Inferior parietal cortex (tissue), 1 donor: ENCODE measurements around the gene CLCN5.

ENCODE experiments used
- DNase-seq: peaks from one replicate; pipeline ENCODE4 v3.0.0-alpha.2; 2016; ENCODE audit errors: extremely low spot score

CLCN5 gene

DNA sequence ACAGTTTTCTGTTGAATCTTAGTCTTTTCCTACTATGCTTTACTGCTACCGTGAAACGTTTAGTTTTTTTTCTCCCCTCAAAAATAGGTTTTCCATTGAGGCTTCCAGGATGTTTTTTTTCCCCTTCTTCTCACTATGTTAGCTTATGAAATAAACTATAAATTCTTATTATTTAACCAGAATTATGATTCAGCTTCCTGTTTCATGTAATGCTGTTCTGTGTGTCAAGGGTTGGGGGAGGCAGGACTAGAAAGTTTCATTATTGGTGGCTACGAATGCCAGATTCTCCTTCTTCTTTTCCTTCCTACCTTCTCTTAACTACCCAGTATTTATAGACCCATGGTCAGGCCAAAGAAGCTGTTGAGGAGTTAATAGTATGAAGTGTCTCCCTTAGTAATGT lies 11.8 kb downstream of the CLCN5 start:
- DNase-seq: no peak

DNA sequence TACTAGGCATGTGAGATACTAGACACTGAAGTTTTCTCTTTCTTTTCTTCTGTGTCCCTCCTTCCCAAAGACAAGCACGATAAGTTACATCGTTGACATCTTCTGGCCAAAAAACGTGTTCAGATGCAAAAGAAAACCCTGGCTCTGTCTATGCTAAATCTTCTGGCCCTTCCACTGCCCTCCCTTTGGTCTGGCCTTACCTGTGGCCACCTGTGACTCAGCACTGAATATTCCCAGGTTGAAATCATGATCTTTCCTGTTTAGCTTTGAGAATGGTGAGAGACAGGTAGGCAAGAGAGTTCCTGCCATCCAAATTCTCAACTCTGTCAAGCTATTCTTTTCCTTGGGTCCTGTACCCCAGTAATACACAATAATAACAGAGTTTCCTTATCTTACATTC lies 12.3 kb downstream of the CLCN5 start:
- no peak for DNase-seq

DNA sequence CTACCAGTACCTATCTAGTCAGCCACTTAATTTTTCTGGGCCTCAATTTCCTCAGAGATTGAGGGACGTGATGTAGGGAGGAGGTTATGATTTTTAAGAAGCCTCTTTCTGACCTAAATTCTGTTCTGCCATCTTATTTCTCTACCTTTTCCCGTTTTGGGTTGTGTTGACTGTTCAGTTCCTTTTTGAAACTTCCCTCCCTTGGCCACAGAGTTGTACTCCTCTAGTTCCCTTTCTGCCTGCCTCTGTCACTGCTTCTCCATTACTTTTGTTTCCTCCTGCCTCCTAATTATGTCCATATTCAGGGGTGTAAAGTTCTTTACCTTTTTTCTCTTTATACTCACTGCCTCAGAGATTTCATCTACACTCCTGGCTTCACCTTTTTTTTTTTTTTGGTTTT lies 25.4 kb downstream of the CLCN5 start:
- DNase-seq: no peak

DNA sequence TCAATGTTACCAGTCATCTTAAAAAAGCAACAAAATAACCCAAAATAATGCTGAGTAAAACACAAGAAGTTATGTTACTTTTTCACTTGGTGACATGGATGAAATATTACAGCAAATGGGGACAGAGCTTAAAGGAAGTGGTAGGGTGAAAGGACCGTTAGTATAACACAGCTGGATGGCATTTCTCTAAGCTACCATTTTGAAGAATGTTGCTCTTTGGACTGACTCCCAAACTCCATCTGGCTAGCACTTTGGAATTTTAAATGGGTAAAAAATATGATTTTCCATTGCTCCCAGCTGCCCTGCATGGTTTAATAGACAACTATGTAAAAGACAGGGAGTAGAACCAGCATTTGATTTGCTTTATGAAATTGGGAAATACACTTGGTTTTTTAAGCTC lies 27.6 kb downstream of the CLCN5 start:
- no peak for DNase-seq

DNA sequence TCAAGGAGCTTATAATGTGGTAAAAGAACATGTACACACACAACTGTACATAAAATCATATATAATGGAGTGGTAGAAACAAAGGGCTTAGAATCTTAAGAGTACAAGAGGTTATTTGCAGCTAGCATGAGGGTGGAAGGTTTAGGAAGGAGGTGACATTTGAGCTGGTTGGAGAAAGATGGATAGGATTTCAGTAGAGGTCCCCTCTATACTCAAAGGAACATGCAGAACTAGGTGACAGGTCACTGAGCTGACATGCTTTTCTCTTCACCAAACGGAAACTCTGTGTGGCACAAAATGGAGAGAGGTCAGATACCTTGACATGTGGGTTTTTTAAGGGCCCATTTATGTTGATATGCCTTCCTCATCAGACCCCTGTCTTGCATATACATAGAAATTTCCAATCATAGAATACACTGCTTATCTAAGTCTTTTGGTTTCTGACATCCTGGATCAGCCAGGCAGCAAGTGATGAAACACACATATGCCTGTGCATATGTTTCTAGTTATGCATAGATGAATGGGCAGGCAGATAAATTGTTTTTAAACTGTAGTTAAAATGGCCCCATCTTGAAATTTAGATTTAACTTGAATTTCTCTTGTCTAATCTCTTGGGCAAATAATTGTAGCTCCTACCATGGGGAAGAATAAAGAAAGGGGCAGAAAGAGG lies 29.3 kb downstream of the CLCN5 start:
- no peak for DNase-seq

DNA sequence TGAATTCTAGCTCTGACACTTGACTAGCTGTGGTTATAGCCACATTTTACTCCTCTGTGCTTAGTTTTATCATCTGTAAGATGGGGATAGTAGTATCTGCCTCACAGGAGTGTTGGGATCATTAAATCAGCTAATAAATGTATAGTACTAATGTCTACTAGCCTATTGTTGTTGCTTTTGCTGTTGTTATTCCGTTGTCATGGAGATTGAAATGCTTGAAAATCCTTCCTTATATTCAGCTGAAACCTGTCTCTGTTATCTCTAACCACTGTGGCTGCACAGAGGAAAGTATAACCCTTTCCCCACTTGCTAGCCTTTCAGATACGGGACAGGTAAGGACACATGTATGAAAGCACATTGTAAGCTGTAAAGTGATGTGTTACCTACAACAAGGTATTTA lies 33.9 kb downstream of the CLCN5 start:
- no peak for DNase-seq

DNA sequence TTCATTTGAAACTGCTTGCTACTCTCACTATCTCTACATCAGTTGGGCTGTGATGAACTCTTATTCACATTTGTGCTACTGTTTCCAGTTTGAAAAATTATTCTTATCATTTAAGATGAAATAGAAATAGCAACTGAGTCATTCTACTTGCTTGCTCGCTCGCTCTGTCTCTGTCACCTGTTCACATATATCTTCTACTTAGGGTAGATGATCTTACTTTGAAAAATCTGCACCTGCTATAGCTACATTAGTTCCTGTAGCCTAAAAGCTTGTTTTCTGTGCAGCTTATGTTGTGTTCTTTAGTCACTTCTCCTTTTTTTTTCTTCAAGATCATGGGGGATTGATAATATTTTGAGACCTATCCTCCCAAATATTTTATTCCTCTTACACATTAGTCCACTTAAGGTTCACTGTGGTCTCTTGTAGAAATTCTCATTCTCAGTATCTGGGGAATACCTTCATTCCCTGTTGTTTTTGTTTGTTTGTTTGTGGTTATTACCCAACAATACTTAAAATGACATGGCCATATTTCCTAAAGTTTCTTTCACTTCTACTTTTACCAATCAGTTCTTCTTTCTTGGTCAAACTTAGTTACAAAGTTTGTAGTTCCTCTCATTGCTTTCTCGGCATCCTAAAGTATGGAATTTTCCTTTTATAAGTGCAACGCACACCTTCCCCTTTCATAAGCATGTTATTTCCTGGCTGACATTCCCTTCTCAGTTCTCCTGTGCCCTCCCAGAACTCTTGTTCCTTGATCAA lies 36.5 kb downstream of the CLCN5 start:
- no peak for DNase-seq

DNA sequence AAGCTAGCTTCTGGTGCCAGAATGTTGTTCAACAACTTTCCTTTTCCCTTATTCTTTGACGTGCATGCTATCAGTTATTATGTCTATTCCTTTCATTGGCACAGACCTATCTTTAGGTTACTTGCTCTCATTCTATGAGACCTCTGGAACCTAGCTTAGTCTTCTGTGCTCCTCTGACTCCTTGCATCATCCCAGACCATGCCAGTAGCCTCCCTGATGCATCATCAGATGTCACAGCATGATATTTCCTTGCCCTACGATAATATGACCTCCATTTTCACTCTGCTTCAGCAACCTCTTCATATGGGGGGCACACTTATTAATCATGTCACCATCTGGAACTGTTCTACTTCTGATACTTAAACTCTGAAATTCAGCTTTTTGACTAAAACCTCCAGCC lies 37.2 kb downstream of the CLCN5 start:
- DNase-seq: no peak

DNA sequence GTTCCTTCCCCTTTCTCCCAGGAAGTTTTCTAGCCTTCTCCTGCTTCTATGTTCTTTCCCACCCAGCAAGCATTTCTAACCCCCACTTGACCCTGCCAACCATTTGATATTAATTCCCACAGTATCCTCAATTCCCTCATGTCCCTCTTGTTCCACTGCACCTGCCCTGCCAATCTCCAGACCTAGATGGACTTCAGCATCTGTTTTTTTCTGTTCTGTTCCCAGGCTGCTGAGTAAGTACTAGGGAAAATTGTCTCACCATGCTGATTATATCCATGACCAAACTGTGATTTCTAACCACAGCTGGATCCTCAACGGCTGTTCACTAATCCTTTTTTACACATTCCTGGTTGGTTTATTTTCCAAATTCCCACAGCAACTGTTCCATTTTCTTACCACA lies 37.7 kb downstream of the CLCN5 start:
- no peak for DNase-seq

DNA sequence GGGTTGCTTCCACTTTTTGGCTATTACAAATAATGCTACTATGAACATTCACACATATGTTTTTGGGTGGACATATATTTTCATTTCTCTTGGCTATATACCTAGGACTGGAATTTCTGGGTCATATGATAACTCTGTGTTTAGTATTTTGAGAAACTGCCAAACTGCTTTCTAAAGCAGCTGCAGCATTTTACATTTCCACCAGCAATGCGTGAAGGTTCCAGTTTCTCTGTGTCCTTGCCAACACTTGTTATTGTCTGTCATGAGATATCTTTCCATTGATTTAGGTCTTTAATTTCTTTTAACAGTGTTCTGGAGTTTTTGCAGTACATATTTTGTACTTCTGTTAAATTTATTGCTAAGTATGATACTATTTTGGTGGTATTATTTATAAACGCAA lies 48.3 kb downstream of the CLCN5 start:
- no peak for DNase-seq

DNA sequence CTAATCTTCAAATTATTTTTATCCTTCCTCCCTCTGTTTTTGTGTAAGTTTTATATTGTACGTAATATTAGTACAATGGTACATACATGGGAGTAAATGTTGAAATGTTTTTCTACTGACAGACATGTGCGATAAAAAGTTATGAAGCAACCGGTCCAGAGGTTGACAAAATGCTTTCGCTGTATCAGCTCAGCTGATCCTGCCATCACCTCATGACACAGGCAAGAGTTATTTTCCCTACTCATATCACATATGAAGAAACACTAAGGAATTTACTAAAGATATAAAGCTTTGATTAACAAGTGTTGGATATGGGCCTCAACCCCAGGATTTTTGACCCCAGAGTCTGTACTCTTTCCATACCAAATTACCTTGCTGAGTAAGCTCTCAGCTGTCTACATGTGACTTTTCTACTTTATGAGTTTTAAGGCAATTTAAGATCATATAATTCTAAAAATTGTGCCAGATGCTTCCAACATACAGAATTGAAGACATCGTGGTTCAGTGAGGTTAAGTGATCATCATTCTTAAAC lies 50.0 kb downstream of the CLCN5 start:
- no peak for DNase-seq

DNA sequence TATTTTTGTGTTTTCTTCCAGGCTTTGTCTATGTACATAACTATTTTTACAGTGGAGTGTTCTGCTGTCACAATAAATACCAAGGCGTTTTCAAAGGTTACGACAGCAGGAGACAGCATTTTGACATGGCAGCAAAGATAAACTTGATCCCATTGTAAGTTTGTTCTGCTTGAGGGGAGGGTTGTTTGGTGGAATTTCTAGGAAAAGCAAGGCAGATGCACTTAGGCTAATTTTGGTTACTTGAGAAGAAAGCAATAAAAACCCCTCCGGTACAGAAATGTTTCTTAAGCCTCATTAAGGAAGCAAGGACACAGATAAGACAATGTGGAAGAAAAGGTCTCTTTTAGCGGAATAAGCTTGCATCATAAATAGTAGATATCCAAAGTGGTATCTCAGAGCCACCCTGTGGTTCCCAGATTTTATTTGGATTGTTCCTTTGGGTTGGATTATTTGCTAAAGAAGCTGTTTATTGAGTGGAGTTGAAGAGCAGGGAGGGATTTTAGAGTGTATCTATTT lies 54.3 kb downstream of the CLCN5 start:
- no peak for DNase-seq

DNA sequence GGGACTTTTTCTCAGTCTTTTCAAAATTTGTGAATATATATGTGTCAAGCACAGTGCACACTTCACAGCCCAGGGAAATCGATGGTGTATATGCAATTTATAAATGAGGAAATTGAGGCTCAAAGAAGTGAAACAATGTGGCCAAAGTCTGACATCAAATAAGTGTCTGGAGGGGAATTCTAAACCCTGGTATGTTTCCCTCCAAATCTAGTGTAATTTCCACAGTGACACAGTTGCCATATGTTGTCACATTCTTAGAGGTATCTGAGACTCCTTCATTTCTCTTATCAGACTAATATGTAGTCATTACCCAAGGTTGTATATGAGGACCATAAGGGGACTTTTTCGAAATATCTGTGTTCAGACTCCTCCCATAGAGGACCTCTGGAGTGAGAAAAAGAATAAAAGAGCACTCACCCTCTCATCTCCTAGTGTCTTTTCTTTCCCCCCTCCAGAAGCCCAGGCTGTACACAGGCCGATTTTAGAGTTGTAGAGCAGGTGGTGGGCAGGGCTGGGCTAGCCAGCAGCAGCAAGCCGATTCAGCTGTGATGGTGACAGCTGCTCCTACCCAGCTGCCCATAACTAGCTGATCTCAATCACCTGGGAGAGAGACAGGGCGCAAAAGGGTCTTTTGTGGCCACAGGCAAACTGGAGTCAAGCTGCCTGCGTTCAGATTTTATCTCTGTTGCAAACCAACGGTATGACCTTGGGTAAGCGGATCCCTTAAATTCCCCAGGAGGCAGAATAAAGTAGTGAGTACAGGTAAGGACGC lies 55.1 kb downstream of the CLCN5 start:
- no peak for DNase-seq

DNA sequence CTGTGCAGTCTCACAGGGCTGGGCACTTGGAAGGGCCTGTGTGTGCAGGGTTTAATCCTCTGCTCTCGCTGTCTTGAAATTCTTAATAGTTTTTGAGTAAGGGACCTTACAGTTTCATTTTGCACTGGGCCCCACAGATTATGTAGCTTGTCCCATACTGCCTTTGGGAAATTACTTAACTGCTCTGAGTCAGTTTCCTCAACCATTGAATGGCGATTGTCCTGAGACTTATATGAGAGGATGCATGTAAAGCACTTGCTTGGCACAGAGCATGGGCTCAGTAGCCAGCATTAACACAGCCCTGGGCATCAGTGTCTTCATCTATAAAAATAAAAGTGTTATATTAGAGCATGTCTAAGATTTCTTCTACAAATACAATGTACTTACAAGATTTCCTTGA lies 55.8 kb downstream of the CLCN5 start:
- DNase-seq: no peak

DNA sequence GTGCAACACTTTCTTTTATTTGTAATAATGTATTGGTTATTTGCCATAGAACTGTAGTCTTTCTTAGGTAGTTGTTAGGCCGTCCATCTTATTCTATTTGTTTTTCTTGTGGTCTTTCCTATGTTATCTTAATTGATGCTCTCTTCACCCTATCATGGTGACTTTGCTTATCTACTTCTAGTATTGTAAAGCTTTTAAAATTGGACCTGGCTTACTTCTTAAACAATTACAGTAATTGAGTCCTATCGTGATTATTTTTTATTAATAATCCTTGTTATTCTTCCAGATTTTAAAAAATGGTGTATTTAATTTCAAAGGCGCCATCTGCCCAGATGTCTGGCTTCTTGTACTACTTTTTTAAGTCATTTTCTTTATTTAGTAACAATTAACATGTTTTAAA lies 63.7 kb downstream of the CLCN5 start:
- no peak for DNase-seq

DNA sequence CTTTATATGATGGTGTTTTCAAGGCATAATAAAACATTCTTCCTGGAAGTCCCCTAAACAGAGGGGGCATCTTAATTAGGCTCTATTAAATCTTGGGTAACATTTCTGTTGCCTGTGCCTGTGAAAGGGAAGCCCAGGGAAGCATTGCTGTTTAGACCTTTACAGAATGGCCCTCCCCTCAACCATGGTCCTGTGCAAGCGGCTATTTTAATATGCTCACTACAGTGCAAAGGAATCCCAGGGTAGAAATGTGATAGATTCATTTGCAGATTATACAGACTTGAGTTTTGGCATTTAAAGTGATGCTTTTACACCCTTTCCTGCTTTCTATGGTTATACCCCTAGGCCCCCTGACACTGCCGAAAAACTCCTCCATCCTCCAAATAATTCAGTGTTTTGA lies 65.3 kb downstream of the CLCN5 start:
- DNase-seq: no peak

DNA sequence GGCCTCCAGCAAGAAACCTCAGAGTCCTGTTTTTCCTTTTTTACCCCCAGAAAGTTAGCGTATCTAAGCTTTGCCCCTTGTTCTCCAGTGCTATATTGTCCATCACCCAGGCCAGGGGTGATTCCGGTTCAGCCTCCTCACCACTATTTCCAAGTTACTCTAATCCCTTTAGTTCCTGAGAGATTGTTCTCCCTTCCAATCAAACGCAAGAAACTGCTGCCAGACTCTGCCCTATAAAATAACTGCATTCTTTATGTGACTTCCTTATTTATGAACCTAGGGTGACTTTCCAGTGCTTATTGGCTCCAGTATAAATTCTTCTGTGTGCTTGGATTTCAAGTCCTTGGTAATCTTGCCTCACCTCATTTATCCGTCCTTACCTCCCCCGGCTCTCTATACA lies 65.7 kb downstream of the CLCN5 start:
- no peak for DNase-seq

DNA sequence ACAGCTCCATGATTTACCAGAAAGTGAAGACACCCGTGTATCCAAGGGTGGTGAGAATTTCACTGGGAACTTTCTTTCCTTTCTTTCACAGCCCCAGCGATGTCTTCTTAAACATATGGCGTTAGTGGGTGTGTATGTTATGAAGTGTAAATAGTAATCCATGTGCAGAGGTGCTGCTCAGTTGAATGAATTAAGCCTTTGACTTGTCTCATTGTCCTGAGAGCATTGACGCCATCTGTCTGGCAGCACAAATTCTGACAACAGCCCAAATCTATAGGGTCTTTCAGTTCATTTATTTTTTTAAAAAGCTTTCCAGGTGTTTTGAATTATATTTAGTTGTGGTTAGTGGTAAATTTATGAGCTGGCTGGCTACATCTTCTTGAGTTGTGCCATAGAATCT lies 69.4 kb downstream of the CLCN5 start:
- DNase-seq: no peak

DNA sequence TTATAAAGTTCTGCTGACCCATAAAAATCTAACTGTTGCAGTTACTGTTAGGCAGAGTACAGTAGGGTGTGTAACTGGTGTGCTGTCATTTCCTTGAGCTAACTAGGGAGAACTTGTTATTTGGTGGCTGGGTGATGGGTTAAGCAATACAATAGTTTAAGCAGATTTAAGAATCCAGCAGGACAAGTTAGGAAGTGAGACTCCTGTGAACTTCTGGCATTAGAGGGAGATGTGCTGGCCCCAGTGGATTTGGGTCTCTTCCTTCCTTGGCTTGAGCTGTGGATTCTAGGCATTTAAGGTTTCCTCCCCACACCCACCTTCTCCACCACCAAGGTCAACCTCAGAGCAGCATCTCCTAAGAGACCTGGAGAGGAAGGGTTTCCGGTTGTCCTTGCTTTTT lies 70.5 kb downstream of the CLCN5 start:
- DNase-seq: no peak

DNA sequence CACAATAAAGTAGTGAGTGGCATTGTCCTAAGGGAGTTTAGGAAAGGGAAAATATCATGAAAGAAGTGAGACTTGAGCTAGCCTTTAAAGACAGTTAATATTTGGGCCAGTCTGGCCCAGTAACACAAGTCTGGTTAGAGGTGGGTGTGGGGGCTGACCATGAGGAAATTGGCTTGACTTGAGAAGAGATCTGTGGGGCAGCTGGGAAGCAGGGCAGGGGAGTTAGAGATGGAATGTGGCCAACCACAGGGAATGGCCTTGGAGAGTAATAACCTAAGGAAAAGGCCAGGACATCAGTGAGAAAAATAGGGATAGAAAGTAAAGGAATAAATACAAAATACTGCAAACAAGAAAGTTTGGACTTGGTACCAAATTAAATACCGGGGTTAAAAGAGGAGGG lies 71.3 kb downstream of the CLCN5 start:
- no peak for DNase-seq

DNA sequence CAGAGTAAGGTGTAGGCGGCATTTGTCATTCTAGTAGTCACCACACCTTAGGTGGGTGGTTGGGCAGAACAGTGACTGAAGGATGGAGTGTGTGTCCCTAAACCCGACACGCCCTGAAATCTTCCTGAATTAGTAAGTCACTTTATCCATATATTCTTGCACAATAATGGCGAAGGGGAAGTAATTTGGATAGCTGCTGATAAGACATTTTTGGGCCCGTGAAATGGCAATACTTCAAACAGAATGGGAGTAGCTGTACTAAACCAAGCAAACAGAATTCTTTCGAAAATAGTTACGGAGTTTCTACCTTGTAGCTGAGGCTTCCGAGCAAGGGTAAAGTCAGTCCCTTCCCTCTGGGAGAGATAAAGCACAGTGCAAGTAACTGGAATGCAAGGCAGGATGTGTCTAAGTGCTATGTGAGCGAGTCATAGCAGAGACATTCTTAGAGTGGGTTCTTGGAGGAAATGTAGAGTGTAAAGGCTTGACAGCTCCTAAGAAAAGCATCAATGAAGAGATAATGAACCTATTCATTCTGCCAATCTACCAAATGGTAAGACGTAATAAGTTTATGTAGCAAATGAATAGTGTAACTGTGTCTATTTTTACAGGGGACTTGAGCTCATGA lies 72.8 kb downstream of the CLCN5 start:
- DNase-seq: no peak
